H9 (cell line): ENCODE data around the gene EFTUD2. TPM values are rescaled to one million over a fixed set of nuclear protein-coding genes. Genes with fewer than 3 reads are reported as not detected.

Experiments used
- DNase-seq: peaks from one replicate; pipeline ENCODE4 v3.0.0-alpha.2; 2017
- H2AFZ ChIP-seq: one replicate; pipeline ENCODE4 v1.6.1; 2013; ENCODE audit warnings: mild to moderate bottlenecking, low read length, control low read depth, moderate library complexity
- H2AK5ac ChIP-seq: 2 replicates; pipeline ENCODE4 v1.6.1; 2013; ENCODE audit warnings: low read length, control low read depth, mixed read lengths; ENCODE audit not compliant: insufficient read length
- H2BK120ac ChIP-seq: one replicate; pipeline ENCODE4 v1.6.1; 2013; ENCODE audit warnings: low read depth, mild to moderate bottlenecking, low read length, control low read depth, inconsistent platforms; ENCODE audit not compliant: poor library complexity, severe bottlenecking
- H2BK12ac ChIP-seq: 2 replicates; pipeline ENCODE4 v1.6.1; 2013; ENCODE audit warnings: low read length, control low read depth, mixed read lengths, low read depth; ENCODE audit not compliant: insufficient read length
- H2BK15ac ChIP-seq: 2 replicates; pipeline ENCODE4 v1.6.1; 2013; ENCODE audit warnings: low read depth, low read length, control low read depth
- H2BK20ac ChIP-seq: one replicate; pipeline ENCODE4 v1.6.1; 2013; ENCODE audit warnings: low read depth, mild to moderate bottlenecking, low read length, control low read depth, inconsistent platforms; ENCODE audit not compliant: poor library complexity, severe bottlenecking
- H2BK5ac ChIP-seq: 2 replicates; pipeline ENCODE4 v1.6.1; 2013; ENCODE audit warnings: low read length, control low read depth, mixed read lengths; ENCODE audit not compliant: insufficient read length
- H3K14ac ChIP-seq: 2 replicates; pipeline ENCODE4 v1.6.1; 2013; ENCODE audit warnings: low read length, control low read depth; ENCODE audit not compliant: insufficient read depth
- H3K18ac ChIP-seq: 2 replicates; pipeline ENCODE4 v1.6.1; 2013; ENCODE audit warnings: low read depth, mild to moderate bottlenecking, mixed read lengths, low read length, control low read depth; ENCODE audit not compliant: insufficient read length
- H3K23ac ChIP-seq: 2 replicates; pipeline ENCODE4 v1.6.1; 2013; ENCODE audit warnings: low read length, control low read depth, mixed read lengths, low read depth; ENCODE audit not compliant: insufficient read length
- H3K23me2 ChIP-seq: 2 replicates; pipeline ENCODE4 v1.6.1; 2013; ENCODE audit warnings: low read depth, mild to moderate bottlenecking, mixed read lengths, low read length, control low read depth; ENCODE audit not compliant: insufficient read length, poor library complexity, severe bottlenecking
- H3K27ac ChIP-seq: 2 replicates; pipeline ENCODE4 v1.5.1; 2013; ENCODE audit warnings: low read length, control low read depth, mixed read lengths, low read depth; ENCODE audit not compliant: insufficient read length
- H3K27me3 ChIP-seq: 2 replicates; pipeline ENCODE4 v1.6.1; 2013; ENCODE audit warnings: low read length, control low read depth, inconsistent platforms; ENCODE audit not compliant: insufficient read depth
- H3K4ac ChIP-seq: 2 replicates; pipeline ENCODE4 v1.6.1; 2013; ENCODE audit warnings: low read depth, mild to moderate bottlenecking, control low read depth, inconsistent platforms, low read length, moderate library complexity
- H3K4me1 ChIP-seq: 2 replicates; pipeline ENCODE4 v1.6.1; 2013; ENCODE audit warnings: low read length, control low read depth, inconsistent platforms; ENCODE audit not compliant: insufficient read depth
- H3K4me2 ChIP-seq: 2 replicates; pipeline ENCODE4 v1.6.1; 2013; ENCODE audit warnings: low read length, control low read depth, mixed read lengths; ENCODE audit not compliant: insufficient read length, insufficient read depth
- H3K56ac ChIP-seq: 2 replicates; pipeline ENCODE4 v1.6.1; 2013; ENCODE audit warnings: low read depth, mild to moderate bottlenecking, mixed read lengths, low read length, control low read depth; ENCODE audit not compliant: insufficient read length
- H3K79me1 ChIP-seq: 2 replicates; pipeline ENCODE4 v1.6.1; 2013; ENCODE audit warnings: low read depth, mild to moderate bottlenecking, moderate library complexity, low read length, control low read depth, inconsistent platforms; ENCODE audit not compliant: insufficient read depth, poor library complexity, severe bottlenecking
- H3K79me2 ChIP-seq: 2 replicates; pipeline ENCODE4 v1.6.1; 2013; ENCODE audit warnings: low read length, control low read depth, inconsistent platforms; ENCODE audit not compliant: insufficient read depth
- H3K9ac ChIP-seq: 2 replicates; pipeline ENCODE4 v1.6.1; 2013; ENCODE audit warnings: low read length, control low read depth, mixed read lengths; ENCODE audit not compliant: insufficient read length; ENCODE audit errors: extremely low read depth
- H3K9me3 ChIP-seq: one replicate; pipeline ENCODE4 v1.6.1; 2013; ENCODE audit warnings: low read depth, low read length, inconsistent platforms; ENCODE audit not compliant: control insufficient read depth
- H3T11ph ChIP-seq: one replicate; pipeline ENCODE4 v1.6.1; 2013; ENCODE audit warnings: mild to moderate bottlenecking, low read length, control low read depth, inconsistent platforms
- H4K20me1 ChIP-seq: one replicate; pipeline ENCODE4 v1.6.1; 2013; ENCODE audit not compliant: control insufficient read depth, insufficient read length, insufficient read depth
- H4K5ac ChIP-seq: 2 replicates; pipeline ENCODE4 v1.6.1; 2013; ENCODE audit warnings: low read depth, mild to moderate bottlenecking, mixed read lengths, low read length, control low read depth; ENCODE audit not compliant: insufficient read length
- H4K8ac ChIP-seq: replicated peaks from 2 replicates; pipeline ENCODE4 v1.6.1; 2013; ENCODE audit warnings: low read length, control low read depth, mixed read lengths, low read depth; ENCODE audit not compliant: insufficient read length
- H4K91ac ChIP-seq: 2 replicates; pipeline ENCODE4 v1.6.1; 2013; ENCODE audit warnings: low read depth, mild to moderate bottlenecking, moderate library complexity, mixed read lengths, low read length, control low read depth; ENCODE audit not compliant: insufficient read length
- H3K27ac Mint-ChIP-seq, 3 experiments: 2 replicates in 2 of 3; 3 replicates in 1 of 3; pipeline ENCODE4 v1.8.0; 2020 to 2021; ENCODE audit warnings: mixed read lengths in 3 of 3, mild to moderate bottlenecking in 1 of 3, moderate library complexity in 1 of 3
- H3K27me3 Mint-ChIP-seq: 2 replicates; pipeline ENCODE4 v1.8.0; 2021; ENCODE audit warnings: low read depth, mild to moderate bottlenecking, moderate library complexity, mixed read lengths
- H3K36me3 Mint-ChIP-seq, 3 experiments: 2 replicates in 2 of 3; 3 replicates in 1 of 3; pipeline ENCODE4 v1.8.0; 2020 to 2021; ENCODE audit warnings: low read depth in 3 of 3, mixed read lengths in 3 of 3; ENCODE audit not compliant: insufficient read depth in 1 of 3
- H3K4me1 Mint-ChIP-seq, 2 experiments: 2 replicates each; pipeline ENCODE4 v1.8.0; 2020; ENCODE audit warnings: mixed read lengths in 2 of 2
- H3K4me3 Mint-ChIP-seq, 2 experiments: 2 replicates in 1 of 2; 3 replicates in 1 of 2; pipeline ENCODE4 v1.8.0; 2020 to 2021; ENCODE audit warnings: mild to moderate bottlenecking in 2 of 2, mixed read lengths in 2 of 2, moderate library complexity in 1 of 2
- H3K9me3 Mint-ChIP-seq, 2 experiments: 2 replicates in 1 of 2; 3 replicates in 1 of 2; pipeline ENCODE4 v1.8.0; 2020; ENCODE audit warnings: mild to moderate bottlenecking in 2 of 2, mixed read lengths in 2 of 2, moderate library complexity in 1 of 2
- WGBS: extraction: QIAGEN DNeasy Blood & Tissue Kit; methylation state at CpG from one replicate; pipeline ENCODE4 v1.1.7; 2013; ENCODE audit warnings: missing lambda C conversion rate, low lambda C conversion rate, mixed read lengths; ENCODE audit not compliant: insufficient read length; ENCODE audit errors: extremely low coverage; 5-methylcytosine and 5-hydroxymethylcytosine counted together
- total RNA-seq: library from RNA; stranded (reverse); gene quantifications from 2 replicates; pipeline ENCODE4 v1.2.1, GENCODE V29; 2021
- TF ChIP-seq, protein P1 (sequence below): fragments of 200-600 bp; sonication (generic); conservative IDR thresholded peaks from 3 replicates; pipeline ENCODE4 v1.8.0; 2021; ENCODE audit warnings: antibody characterized with exemption, mild to moderate bottlenecking

EFTUD2 gene
- total RNA-seq, 1 experiment from 2014 or later, result 150 TPM

- Mint-ChIP-seq H3K4me1 (peaks cover 8 to 10% of the 10 kb centered on the region in 2 experiments; a peak in 3 of 4 replicates), H3K4me3 (no peak overlapping the region; a peak in 2 of 5 replicates), H3K27ac (no peak overlapping the region; a peak in 1 of 7 replicates), H3K9me3 (no peaks in the 10 kb centered on the region), H3K27me3 (peaks cover 53% of the 10 kb centered on the region), H3K36me3 (no peaks in the 10 kb centered on the region)
- no peak overlapping the region for H4K91ac ChIP-seq
- no peak overlapping the region for H3K14ac ChIP-seq
- H4K20me1 ChIP-seq, result no peaks in the 10 kb centered on the region
- H3K27ac ChIP-seq, result no peak overlapping the region
- H2BK12ac ChIP-seq, result no peak overlapping the region
- H3K4me1 ChIP-seq, result peaks cover 2% of the 10 kb centered on the region; the same call in 1 of the 2 replicates
- H4K8ac ChIP-seq, result no peak overlapping the region
- H3K18ac ChIP-seq, result no peak overlapping the region
- peaks cover 6% of the 10 kb centered on the region for H3K23me2 ChIP-seq
- H2AFZ ChIP-seq, result no peak overlapping the region
- H3K79me1 ChIP-seq, result no peaks in the 10 kb centered on the region
- H3K23ac ChIP-seq, result no peak overlapping the region
- H3K4ac ChIP-seq, result no peak overlapping the region
- no peak overlapping the region for H3K4me2 ChIP-seq
- no peak overlapping the region for H2BK15ac ChIP-seq
- no peak overlapping the region for H2BK120ac ChIP-seq
- TF ChIP-seq, protein P1, sequence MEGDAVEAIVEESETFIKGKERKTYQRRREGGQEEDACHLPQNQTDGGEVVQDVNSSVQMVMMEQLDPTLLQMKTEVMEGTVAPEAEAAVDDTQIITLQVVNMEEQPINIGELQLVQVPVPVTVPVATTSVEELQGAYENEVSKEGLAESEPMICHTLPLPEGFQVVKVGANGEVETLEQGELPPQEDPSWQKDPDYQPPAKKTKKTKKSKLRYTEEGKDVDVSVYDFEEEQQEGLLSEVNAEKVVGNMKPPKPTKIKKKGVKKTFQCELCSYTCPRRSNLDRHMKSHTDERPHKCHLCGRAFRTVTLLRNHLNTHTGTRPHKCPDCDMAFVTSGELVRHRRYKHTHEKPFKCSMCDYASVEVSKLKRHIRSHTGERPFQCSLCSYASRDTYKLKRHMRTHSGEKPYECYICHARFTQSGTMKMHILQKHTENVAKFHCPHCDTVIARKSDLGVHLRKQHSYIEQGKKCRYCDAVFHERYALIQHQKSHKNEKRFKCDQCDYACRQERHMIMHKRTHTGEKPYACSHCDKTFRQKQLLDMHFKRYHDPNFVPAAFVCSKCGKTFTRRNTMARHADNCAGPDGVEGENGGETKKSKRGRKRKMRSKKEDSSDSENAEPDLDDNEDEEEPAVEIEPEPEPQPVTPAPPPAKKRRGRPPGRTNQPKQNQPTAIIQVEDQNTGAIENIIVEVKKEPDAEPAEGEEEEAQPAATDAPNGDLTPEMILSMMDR, result no peak
- no peak overlapping the region for H3K9ac ChIP-seq
- H4K5ac ChIP-seq, result no peak overlapping the region
- WGBS, result no CpG with 5 or more reads among the region's 6 CpGs
- H3K79me2 ChIP-seq, result no peaks in the 10 kb centered on the region
- H3K9me3 ChIP-seq, result no peaks in the 10 kb centered on the region
- no peak overlapping the region for H2BK20ac ChIP-seq
- no peak overlapping the region for H2AK5ac ChIP-seq
- no peak overlapping the region for H3K56ac ChIP-seq
- H3T11ph ChIP-seq, result no peak overlapping the region
- peaks cover 4% of the 10 kb centered on the region; the same call in 1 of the 2 replicates for H3K27me3 ChIP-seq
- H2BK5ac ChIP-seq, result no peak overlapping the region
- no peak for DNase-seq
Observed at GRCh38 chr17:44913676-44914075, 14.4 kb upstream of the EFTUD2 start.
